ENCODE results near the gene MARVELD1. TPM values are rescaled to one million over a fixed set of nuclear protein-coding genes. Genes with fewer than 3 reads are reported as not detected.

Gene MARVELD1
- polyA plus RNA-seq, 3 donors, result 43.2 to 46.2 (median 44.4) TPM

DNA sequence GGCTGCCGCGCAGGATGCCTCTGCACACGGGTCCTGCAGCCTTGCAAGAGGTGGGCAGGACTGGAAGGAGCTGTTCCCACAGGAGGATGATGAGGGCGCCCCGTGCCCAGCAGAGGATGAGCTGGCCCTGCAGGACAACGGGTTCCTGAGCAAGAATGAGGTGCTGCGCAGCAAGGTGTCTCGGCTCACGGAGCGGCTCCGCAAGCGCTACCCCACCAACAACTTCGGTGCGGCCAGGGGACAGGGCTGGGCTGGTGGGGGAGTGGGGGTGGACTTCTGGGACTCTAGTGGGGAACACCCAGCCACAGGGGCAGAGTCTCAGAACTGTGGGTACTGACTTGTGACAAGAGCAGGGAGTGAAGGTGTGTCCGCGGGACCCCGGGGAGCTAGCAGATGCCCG, 39.4 kb downstream of the MARVELD1 start:
- no peak for DNase-seq (ENCODE audit: low read depth in 3 of 3, low spot score in 2 of 3)

DNA sequence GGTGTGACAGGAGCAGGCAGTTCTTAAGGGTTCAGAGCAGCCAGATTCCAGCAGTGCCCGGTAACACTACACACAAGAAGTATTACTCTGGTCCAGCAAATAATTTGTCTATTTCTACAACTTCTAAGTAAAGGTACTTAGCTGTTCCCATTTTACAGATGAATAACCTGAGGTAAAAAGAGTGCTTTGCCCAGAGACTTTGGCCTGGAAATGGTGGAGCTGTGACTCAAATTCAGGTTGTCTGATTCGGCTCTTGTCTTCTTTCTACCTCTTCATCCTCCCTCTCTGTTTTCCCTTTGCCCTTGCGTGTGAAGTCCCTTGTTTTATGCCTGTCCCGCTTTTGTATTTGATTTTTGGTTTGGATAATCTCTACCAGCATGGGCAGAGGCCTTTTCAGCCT, 41.2 kb downstream of the MARVELD1 start:
- no peak for DNase-seq (ENCODE audit: low read depth in 3 of 3, low spot score in 2 of 3)

DNA sequence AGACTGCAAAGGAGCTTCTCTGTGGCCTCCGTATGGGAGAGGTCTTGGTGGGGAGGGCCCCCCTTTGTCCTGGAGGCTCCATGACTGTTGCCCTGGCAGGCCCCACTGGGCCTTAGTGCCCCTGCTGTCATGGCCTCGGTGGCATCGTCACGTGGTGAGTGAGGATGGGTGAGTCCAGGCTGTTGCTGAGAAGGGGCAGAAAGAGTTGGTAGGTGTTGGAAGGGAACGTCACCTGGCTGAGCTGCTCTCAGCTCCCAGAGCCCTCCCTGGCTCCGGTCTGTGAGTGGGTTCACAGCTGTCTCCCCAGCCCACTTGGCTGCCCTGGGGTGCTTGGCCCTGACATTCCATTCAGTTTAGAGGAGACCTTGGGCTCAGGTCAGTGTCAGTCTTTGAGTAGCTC, 42.2 kb downstream of the MARVELD1 start:
- DNase-seq (ENCODE audit: low read depth in 3 of 3, low spot score in 2 of 3), result no peak

DNA sequence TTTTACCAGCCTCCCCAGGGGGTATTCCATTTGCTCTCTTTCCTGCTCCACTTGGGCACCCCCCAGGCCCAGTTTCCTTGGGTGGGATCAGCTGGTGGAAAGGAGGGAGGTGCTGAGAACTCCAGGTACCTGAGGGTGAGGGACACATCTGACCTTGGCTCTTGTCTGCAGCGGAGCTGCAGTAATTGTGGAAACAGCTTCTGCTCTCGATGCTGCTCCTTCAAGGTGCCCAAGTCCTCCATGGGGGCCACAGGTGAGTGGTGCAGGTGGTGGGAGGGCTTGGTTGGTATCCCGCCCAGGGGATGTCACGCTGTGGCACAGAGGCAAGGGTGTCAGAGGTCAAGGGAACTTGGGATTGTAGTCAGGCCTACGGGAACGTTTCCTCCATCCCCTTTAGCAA, 43.9 kb downstream of the MARVELD1 start:
- no peak for DNase-seq (ENCODE audit: low read depth in 3 of 3, low spot score in 2 of 3)

DNA sequence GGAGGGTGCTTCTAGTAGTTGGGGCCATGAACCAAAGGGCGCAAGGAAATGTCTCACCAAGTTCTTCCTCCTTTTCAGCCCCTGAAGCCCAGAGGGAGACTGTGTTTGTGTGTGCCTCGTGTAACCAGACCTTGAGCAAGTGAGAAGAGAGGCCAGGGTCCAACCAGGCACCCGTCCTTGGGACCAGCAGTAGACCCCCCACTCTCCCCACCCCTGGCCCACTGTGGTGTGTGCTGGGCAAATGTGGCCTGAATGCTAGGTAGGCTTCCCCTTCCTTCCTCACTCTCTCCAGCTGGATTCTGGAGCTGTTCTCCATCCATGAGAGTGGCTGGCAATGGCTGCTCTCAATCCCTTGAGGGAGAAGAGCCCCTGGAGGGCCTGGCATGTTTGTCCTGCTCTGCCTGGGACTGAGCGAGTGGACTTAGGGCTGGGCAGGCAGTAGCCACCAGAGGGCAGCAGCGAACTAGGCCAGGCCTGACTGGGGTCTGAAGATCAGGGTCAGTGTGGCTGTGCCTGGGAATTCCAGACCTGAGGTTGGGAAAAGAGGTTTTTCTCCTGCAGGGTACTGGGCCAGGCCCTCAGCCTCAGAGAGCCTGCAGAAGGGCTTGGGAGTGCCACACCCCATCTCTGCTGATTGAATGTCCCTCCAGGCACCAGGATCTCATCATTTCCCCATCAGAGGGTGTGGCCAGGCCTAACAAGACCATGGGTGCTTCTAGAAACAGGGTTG, 45.8 kb downstream of the MARVELD1 start:
- peak in 1 of 3 donors; percentile 43 for DNase-seq (ENCODE audit: low read depth in 3 of 3, low spot score in 2 of 3)

DNA sequence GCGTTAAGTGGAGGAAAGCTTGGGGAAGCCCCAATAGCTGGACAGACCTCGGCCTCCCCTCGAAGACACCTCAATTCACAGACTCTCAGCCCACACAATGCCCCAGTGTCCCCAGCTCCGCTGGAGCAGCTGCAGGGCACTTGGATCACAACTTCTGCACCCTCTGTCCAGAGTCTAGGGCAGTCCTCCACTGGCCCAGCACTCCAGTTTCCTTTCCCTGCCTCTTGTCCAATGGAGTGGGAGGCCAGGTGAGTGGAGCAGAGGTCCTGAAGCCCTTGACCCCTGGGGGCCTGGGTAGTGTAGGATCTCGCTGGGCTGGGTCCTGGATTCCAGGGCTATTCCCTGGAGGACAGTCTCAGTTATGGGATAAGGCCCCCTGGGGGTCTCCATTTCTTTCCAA, 46.4 kb downstream of the MARVELD1 start:
- no peak for DNase-seq (ENCODE audit: low read depth in 3 of 3, low spot score in 2 of 3)

DNA sequence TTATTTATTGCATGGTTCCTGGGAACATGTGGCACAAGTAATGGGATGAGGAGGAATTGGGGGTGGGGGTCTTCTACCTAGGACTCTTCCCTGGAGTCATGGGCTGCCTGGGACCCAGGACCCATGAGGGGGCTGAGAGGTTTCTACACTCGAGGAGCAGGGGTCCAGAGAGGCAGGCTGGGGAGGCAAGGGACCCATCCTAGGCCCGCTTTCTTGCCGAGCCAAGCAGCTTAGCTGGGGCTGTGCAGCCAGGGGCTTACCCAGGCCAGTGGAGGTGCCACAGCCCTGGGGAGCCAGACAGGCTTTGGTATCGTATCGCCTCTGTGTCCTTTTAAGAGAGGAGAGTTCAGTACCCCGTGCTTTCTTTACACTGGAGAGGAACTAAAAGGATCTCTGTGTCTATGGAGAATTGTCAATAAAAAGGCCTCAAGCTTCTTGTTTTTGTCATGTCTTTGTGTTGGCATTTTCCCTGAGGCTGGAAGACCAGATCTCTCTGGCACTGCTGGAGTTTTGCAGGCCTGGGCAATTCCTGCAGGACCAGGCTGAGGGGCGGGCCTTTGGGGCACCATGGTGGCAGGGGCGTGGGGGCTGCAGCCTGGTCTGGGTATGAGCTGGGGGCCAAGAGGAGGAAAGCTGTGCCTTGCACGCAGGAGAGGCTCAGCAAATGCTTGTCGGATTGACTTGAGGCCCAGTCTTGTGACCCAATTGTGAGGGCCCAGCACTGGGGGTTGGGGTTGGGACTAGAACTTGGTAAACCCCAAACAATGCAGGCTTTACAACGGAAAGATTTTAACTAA, 47.1 kb downstream of the MARVELD1 start:
- no peak for DNase-seq (ENCODE audit: low read depth in 3 of 3, low spot score in 2 of 3)

DNA sequence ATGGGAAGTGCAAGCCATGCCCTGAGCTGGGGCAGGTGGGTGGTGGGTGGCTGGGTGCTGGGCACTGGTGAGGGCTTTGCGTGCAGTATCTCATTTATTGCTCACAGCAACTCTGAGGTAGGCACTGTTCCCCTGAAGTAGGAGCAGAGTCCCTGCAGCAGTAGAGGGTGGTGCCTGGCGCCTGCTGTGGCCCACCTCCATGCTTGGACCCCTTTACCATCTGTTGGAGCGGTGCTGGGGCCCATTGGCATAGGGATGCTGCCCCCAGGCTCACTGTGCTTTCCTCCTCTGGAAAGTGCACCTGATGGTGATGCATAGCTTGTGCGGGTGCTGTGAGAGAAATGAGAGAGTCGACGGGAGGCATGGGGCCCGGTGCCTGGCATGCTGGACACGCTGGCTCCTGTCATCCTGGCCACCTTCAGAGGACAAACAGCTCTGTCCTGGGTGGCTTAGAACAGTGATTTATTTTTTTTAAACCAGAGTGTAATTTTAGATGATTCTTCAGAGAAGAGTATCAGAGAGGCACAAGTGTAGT, 47.9 kb downstream of the MARVELD1 start:
- DNase-seq (ENCODE audit: low read depth in 3 of 3, low spot score in 2 of 3), result no peak

DNA sequence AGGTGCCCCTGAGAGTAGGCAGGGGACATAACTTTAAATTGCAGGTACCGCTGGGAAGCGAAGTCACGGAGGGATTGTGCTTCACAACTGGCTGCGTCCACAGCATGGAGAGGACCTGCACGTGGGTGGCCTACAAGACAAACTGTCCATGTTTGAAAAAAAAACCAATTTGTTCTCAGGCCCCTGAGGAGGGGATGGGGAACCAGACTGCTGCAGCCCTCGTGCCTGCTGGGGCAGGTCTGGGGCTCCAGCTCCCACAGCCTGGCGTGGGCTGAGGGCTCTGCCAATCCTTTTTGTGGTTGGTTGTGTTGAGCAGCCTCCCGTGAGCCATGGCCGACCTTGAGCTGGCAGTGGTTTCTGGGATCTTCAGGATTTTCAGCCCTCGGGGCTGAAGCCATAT, 48.5 kb downstream of the MARVELD1 start:
- no peak for DNase-seq (ENCODE audit: low read depth in 3 of 3, low spot score in 2 of 3)

DNA sequence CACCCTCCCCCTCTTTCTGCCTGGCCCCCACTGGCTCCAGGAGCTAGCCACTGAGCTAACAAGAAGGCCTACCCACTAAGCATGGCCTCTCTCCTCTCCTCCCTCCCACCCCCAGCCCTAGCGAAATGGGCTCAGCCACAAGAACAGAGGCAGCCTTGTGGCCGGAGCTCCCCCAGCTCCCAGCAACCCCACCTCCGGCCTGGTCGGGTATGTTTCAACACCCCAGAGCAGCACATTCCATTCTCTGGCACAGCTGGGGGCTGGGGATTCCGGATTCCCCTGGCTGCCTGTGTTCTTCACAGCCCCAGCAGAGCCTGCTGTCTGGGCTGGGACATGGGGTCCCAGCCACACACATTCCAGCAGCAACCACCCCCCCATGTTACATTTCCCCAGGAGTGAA, 49.3 kb downstream of the MARVELD1 start:
- no peak for DNase-seq (ENCODE audit: low read depth in 3 of 3, low spot score in 2 of 3)

DNA sequence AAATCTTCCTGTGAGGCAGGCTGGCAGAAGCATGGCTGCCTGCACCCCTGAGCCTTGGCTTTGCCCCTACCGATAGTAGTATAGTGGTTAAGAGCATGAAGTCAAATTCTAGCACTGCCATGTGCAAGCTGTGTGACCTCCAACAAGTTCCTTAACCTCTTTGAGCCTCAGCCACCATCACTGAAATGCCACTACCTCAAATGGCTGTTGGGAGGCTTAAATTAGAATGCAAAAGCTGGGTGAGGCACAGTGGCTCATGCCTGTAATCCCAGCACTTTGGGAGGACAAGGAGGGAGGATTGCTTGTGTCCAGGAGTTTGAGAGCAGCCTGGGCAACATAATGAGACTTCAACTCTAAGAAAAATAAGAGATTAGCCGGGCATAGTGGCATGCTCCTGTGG, 49.9 kb downstream of the MARVELD1 start:
- no peak for DNase-seq (ENCODE audit: low read depth in 3 of 3, low spot score in 2 of 3)

DNA sequence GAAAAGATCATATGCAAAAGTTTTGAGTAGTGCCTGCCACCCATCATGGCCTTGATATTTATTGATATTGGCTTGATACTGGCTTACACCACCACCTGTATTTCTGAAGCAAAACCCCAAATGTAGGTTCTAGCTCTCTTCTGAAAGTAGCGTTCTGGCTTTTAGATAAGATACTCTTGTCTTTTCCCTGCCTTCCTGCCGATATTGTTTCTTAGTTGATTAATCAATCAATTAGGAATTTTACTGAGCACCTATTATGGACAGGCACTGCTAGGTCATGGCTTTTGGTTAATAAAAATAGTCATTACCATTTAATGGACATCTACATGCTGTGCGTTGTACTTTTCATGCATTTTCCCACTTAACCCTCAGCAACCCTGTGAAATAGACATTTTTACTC, 50.4 kb downstream of the MARVELD1 start:
- DNase-seq (ENCODE audit: low read depth in 3 of 3, low spot score in 2 of 3), result no peak

DNA sequence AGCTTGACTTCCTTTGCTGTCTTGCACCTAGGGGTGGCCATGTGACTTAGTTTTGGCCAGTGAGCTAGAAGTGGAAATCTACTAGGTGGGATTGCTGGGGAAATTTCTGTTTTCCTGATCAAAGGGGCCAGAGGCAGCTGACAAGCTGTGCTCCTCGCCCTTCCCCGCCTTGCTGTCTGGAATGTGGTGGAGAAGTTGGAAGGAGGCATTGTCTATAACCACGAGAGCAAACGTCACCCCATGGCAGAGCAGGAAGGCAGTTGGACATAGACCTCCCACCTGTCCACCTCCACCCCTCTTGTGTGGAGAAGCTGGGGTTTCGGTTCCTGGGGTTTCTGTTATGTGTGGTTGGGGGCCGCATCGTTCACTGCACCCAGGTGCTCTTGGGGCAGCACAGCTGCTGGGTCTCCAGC, 51.0 kb downstream of the MARVELD1 start:
- DNase-seq (ENCODE audit: low read depth in 3 of 3, low spot score in 2 of 3), result no peak

DNA sequence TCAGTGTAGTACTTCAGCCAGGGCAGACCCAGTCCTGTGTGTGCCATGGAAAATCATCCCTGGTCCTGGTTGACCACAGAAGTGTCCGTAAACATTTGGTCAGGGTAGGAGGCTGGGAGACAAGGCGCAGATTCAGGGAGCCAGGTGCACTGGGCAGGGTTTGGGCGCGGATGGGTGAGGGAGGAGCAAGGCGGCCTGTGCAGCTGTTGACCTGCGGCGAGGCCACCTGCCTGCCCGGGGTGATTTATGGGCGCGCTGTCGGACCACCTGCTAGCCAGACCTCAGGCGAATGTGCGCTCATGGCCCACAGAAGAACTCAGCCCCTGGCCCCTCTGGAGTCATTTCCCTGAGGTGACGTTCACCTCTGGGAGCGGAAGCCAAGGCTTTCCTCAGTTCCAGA, 51.7 kb downstream of the MARVELD1 start:
- DNase-seq (ENCODE audit: low read depth in 3 of 3, low spot score in 2 of 3), result no peak

DNA sequence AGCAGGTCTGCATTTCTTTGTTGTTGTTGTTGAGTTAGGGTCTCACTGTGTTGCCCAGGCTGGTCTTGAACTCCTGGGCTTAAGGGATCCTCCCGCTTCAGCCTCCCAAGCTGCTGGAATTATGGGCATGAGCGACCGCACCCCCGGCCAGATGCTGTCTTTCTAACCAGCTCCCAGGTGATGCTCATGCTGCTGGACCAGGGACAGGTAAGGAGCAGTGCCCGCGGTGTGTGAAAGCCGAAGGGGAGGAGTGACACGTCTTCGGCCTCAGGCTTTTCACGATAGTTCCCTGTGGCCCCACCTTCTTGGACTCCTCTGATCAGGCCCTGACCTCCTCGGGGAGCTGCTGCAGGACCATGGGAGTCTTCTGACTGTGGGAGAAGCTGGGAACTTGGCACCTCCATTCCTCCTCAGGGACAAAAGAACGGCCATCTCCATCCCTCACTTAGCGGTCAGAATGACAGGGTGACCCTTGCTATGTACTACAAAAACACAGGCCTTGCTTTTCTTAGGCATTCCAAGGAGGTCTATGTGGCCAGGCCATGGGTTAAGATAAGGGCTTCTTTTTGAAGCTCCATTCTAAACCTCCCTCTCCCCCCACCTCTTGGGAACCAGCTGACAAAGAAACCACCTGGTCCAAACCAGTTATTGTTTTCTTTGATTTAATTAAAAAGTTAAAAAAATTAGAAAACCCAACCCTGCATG, 52.7 kb downstream of the MARVELD1 start:
- no peak for DNase-seq (ENCODE audit: low read depth in 3 of 3, low spot score in 2 of 3)

DNA sequence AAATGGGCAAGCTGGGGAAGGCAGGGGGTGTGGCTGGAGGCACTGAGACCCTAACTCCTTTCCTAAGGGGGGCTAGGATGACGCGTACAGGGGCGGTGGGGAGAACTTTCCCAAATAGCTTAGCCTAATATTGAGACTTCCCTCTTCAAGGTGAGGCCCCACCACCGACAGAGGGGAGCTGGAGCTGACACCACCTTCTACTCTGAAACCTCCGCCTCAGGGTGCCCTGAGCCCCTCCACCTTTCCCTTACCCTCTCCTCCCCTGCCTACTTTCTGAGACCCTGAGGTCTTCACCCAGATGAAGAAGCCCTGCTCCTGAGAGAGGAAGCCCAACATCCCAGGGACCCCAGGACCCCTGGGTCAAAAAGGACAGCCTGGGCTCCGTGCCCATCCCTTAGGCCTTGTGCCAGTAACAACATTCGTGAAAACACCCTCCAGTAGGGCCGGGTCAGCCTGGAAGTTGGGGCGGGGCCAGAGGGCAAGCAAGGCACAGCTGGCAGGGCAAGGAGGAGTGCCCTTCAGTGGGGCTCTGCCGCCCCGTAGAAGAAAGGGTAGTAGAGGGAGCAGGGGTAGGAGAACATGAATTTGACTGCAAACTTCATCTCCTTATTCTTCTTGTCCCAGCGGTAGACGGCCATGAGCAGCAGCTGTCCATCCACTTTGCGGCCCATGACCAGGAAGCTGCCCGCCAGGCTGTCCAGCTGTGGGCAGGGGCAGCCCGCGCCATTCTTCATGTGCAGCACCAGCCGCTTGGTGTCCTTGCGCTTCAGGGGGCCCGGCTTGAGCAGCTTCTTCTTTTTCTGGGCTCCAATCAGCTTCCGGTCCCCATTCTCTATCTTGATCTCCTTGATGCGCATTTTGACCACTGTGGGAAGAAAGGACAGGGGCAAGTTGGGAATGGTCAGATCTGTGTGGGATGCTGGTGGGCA, 53.7 kb downstream of the MARVELD1 start:
- no peak for DNase-seq (ENCODE audit: low read depth in 3 of 3, low spot score in 2 of 3)
